BE2C (cell line): ENCODE measurements around the gene CYP2A6.

Source experiments
- DNase-seq: peaks from one replicate; pipeline ENCODE4 v3.0.0-alpha.2; 2020
- H3K27me3 ChIP-seq: fragments of 250-450 bp; sonication (Bioruptor Pico); 2 replicates; pipeline ENCODE4 v1.5.1; 2020; ENCODE audit warnings: mild to moderate bottlenecking
- H3K36me3 ChIP-seq: fragments of 250-450 bp; sonication (Bioruptor Pico); 2 replicates; pipeline ENCODE4 v1.5.1; 2020; ENCODE audit warnings: mild to moderate bottlenecking
- H3K4me1 ChIP-seq: fragments of 250-450 bp; sonication (Bioruptor Pico); 2 replicates; pipeline ENCODE4 v1.5.1; 2020
- H3K4me3 ChIP-seq: 2 replicates; pipeline ENCODE4 v1.5.1; 2011; ENCODE audit warnings: low read depth, low read length
- H3K9me3 ChIP-seq: fragments of 250-450 bp; sonication (Bioruptor Pico); 2 replicates; pipeline ENCODE4 v1.5.1; 2020
- CTCF ChIP-seq: IDR thresholded peaks from 2 replicates; pipeline ENCODE4 v1.5.1; 2012; ENCODE audit warnings: mild to moderate bottlenecking, low read depth, low read length

CYP2A6 gene

GRCh38 chr19:40807147-40808020 lies 42.9 kb downstream of the CYP2A6 start:
- peak; percentile 36 for TF ChIP-seq CTCF
- no peaks in the 10 kb centered on the region for H3K9me3 ChIP-seq
- H3K27me3 ChIP-seq = no peaks in the 10 kb centered on the region
- peaks cover 35% of the 10 kb centered on the region for H3K36me3 ChIP-seq
- H3K4me3 ChIP-seq = no peak overlapping the region
- peaks cover 28% of the 10 kb centered on the region for H3K4me1 ChIP-seq
- DNase-seq = no peak

- no peaks in the 10 kb centered on the region for H3K27me3 ChIP-seq
- DNase-seq = peak; percentile 94
- H3K36me3 ChIP-seq = peaks cover 35% of the 10 kb centered on the region
- peaks cover 29% of the 10 kb centered on the region for H3K4me1 ChIP-seq
- no peaks in the 10 kb centered on the region for H3K9me3 ChIP-seq
- TF ChIP-seq CTCF = peak; percentile 92
- peak overlapping the region; percentile 42 for H3K4me3 ChIP-seq
These were observed 43.7 kb downstream of the CYP2A6 start for GRCh38 chr19:40806423-40807146.

- Histone ChIP-seq H3K36me3 (peaks cover 44% of the 10 kb centered on the region), H3K9me3 (no peaks in the 10 kb centered on the region), H3K27me3 (no peaks in the 10 kb centered on the region), H3K4me3 (no peak overlapping the region), H3K4me1 (peaks cover 29% of the 10 kb centered on the region)
- no peak for TF ChIP-seq CTCF
- DNase-seq = no peak
These were observed 44.9 kb downstream of the CYP2A6 start for GRCh38 chr19:40805258-40805868.

GRCh38 chr19:40804783-40805242 lies 45.4 kb downstream of the CYP2A6 start:
- peaks cover 29% of the 10 kb centered on the region for H3K4me1 ChIP-seq
- no peaks in the 10 kb centered on the region for H3K27me3 ChIP-seq
- H3K36me3 ChIP-seq = peaks cover 45% of the 10 kb centered on the region
- no peaks in the 10 kb centered on the region for H3K9me3 ChIP-seq
- no peak overlapping the region for H3K4me3 ChIP-seq
- no peak for DNase-seq
- TF ChIP-seq CTCF = peak; percentile 38

GRCh38 chr19:40803857-40804782 lies 46.1 kb downstream of the CYP2A6 start:
- Histone ChIP-seq H3K4me1 (peaks cover 29% of the 10 kb centered on the region), H3K4me3 (no peak overlapping the region), H3K27me3 (no peaks in the 10 kb centered on the region), H3K36me3 (peaks cover 40% of the 10 kb centered on the region), H3K9me3 (no peaks in the 10 kb centered on the region)
- no peak for TF ChIP-seq CTCF
- DNase-seq = no peak
